DMS 273 (cell line): ENCODE measurements around the gene ADIRF.
"Not testable (repeated sequence)": the region's sequence is repeated elsewhere in the genome, so short reads cannot be mapped to it uniquely, and the experiment has no call there.

Experiments used
- DNase-seq: peaks from one replicate; lab custom pipeline; 2025; ENCODE audit not compliant: unreplicated experiment; lab: John Stamatoyannopoulos, UW

ADIRF gene

GRCh38 chr10:86968271-86968993 lies at the start of gene ADIRF:
ADIRF (plus strand) TSS chr10:86968482; CDS start chr10:86968545, 63 bp downstream.
- DNase-seq: peak; percentile 77

- no peak for DNase-seq
Observed at GRCh38 chr10:86922553-86922961, 45.7 kb upstream of the ADIRF start.

GRCh38 chr10:86929468-86930380 lies 38.6 kb upstream of the ADIRF start:
- DNase-seq: no peak

- no peak for DNase-seq
Observed at GRCh38 chr10:86931872-86932271, 36.4 kb upstream of the ADIRF start.

GRCh38 chr10:86932674-86933073 lies 35.6 kb upstream of the ADIRF start:
- no peak for DNase-seq

GRCh38 chr10:86934162-86934711 lies 34.0 kb upstream of the ADIRF start:
- not testable (repeated sequence) for DNase-seq

- no peak for DNase-seq
Observed at GRCh38 chr10:86936661-86937501, 31.4 kb upstream of the ADIRF start.

- DNase-seq: no peak
Observed at GRCh38 chr10:86937502-86938154, 30.7 kb upstream of the ADIRF start.

GRCh38 chr10:86938260-86938659 lies 30.0 kb upstream of the ADIRF start:
- no peak for DNase-seq

GRCh38 chr10:86940076-86940475 lies 28.2 kb upstream of the ADIRF start:
- not testable (repeated sequence) for DNase-seq

- DNase-seq: no peak
Observed at GRCh38 chr10:86940677-86941076, 27.6 kb upstream of the ADIRF start.

- no peak for DNase-seq
Observed at GRCh38 chr10:86941426-86941825, 26.9 kb upstream of the ADIRF start.

GRCh38 chr10:86941991-86942421 lies 26.3 kb upstream of the ADIRF start:
- DNase-seq: no peak

GRCh38 chr10:86942441-86943315 lies 25.6 kb upstream of the ADIRF start:
- DNase-seq: no peak

GRCh38 chr10:86943316-86944030 lies 24.8 kb upstream of the ADIRF start:
- DNase-seq: no peak

GRCh38 chr10:86944031-86944419 lies 24.3 kb upstream of the ADIRF start:
- DNase-seq: no peak

- DNase-seq: no peak
Observed at GRCh38 chr10:86944471-86944870, 23.8 kb upstream of the ADIRF start.

GRCh38 chr10:86944907-86945306 lies 23.4 kb upstream of the ADIRF start:
- no peak for DNase-seq
